GM18508 (cell line): ENCODE results near the gene DCHS1.

ENCODE experiments used
- ATAC-seq: cut with Tn5 transposase; IDR thresholded peaks from one replicate; pipeline ENCODE4 v1.9.1; 2021; ENCODE audit warnings: moderate number of reproducible peaks; ENCODE audit not compliant: insufficient read depth, unreplicated experiment

DCHS1 gene

DNA sequence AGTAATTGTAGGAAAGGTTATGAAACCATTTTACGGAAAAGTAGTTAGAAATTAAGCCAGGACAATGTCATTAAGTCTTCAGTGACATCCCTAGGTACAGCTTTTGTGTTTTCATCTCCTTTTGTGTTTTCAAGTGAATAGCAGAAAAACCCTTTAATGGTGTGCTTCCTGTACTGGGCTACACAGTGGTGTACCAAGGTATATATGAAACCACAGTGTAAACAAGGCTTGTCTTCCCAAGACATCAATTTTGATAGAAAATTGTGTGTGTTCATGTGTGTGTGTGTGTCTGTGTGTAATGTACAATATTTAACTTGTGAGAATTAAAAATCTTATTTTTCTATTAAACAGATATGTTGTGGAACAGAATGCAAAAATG lies 18.6 kb upstream of the DCHS1 start:
- no peak for ATAC-seq

DNA sequence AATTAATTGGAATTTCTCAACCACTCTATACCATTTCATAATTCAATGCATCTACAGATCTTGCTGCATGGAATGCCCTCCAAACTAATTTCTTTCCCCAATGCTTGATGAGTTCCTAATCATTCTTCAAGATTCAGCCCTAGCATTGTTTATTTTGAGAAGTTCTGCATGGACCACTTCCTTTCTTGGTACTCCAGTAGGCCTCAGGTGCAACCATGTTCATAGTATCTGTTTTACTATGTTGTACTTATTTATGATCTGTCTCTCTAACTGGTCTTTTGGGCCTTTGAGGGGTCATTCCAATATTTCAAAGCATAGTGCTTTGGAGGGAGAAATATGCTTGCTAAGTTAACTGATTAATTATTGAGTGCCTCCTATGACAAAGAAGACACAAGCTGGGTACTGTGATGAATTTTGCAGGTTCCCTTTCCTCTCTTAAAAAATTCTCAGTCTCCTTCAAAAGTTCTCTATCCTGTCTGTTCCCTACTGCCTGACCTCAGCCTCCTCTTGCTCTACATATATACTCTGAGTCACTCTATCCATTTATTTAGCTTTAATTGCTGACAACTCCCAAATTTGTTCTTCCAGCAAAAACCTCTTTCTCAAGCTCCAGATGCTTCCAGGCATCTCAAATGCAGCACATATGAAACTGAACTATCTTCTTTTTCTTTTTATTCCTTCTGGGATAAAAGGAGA lies 18.1 kb upstream of the DCHS1 start:
- no peak for ATAC-seq

DNA sequence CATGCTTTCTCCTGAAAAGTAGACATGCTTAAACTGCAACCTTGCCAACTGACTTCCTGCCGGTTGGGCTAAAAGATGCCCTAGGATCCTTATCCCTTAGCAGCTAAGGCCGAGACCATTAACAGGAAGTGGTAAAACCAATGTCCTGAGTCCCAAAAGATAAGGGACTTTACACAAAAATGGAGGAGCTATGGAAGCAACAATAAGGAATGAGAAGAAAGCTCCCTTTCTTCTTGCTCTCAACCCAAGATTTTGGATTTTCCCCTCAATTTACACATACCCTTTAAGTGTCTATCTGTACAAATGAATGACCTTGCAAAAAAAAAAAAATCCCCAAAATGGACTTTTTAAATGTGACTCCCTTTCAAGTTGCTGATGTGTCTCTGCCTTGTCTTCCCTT lies 16.4 kb upstream of the DCHS1 start:
- no peak for ATAC-seq

DNA sequence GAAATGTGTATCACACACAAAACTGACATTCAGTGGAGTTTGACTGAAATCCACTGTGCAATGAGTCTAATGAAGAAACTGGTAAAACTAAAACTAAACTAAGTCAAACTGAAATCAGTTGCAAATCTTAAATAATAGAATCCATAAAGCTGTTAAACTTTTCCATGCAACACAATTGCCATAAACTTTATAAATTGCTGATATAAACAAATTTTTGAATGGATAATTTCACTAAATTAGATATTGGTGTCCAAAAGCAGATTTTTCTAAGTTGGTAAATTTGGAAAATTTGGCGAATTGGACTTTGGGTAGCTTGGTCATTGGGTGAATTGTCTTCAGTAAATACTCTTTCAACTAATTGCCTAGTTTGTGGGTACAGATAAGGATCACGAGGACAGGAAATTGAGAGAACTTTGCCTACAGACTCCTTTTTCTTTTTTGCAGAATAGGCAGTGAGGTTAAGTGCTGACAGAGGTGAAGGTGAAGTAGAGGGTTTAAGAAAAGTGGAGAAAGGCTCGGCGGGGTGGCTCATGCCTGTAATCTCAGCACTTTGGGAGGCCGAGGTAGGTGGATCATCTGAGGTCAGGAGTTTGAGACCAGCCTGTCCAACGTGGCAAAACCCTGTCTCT lies 14.7 kb upstream of the DCHS1 start:
- no peak for ATAC-seq

DNA sequence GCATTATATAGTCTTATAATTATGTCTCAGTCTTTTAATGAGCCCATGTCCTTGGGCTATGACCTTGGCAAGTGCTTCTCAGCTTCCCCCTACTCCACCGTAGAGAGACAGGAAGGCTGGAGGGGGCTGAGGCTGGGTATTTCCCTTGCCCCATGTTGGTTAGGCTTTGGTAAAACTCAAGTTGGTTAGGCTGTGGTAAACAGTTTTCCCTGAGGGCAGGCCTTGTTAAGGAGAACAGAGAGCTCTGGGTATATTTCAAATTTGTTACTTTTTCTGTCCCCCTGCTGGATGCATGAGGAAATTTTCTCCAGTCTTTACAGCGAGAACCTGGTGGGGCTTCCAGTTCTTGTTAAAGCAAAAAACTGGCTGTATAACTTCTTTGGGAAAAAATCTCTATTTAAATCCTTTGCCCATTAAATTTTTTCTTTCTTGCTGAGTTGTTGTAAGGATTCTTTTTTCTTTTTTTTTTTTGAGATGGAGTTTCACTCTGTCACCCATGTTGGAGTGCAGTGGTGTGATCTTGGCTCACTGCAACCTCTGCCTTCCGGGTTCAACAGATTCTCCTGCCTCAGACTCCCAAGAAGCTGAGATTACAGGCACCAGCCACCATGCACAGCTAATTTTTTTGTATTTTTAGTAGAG lies 12.2 kb upstream of the DCHS1 start:
- ATAC-seq: no peak

DNA sequence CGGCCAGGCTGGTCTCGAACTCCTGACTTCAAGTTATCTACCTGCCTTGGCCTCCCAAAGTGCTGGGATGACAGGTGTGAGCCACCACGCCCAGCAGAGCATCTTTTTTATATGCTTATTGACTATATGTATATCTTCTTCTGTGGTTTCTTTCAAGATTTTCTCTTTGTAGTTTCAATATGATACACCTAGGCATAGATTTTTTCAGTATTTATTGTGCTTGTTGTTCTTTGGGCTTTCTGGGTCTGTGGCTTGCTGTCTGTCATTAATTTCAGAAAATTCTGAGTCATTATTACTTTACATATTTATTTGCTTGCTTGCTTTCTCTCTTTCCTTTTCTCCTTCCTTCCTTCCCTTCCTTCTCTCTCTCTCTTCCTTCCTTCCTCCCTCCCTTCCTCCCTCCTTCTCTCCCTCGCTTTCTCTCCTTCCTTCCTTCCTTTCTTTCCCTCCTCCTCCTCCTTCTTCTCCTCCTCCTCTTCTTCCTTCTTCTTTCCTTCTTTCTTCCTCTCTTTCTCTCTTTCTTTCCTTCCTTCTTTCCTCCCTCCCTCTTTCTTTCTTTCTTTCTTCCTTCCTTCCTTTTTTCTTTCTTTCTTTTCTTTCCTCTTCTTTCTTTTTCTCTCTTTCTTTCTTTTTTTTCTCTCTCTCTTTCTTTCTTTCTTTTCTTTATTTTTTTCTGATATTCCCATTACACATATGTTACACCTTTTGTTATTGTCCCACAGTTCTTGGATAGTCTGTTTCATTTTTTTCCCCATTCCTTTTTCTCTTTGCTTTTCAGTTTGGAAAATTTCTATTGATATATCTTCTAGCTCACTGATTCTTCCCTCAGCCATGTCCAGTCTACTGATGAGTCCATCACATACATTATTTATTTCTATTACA lies 10.9 kb upstream of the DCHS1 start:
- no peak for ATAC-seq

DNA sequence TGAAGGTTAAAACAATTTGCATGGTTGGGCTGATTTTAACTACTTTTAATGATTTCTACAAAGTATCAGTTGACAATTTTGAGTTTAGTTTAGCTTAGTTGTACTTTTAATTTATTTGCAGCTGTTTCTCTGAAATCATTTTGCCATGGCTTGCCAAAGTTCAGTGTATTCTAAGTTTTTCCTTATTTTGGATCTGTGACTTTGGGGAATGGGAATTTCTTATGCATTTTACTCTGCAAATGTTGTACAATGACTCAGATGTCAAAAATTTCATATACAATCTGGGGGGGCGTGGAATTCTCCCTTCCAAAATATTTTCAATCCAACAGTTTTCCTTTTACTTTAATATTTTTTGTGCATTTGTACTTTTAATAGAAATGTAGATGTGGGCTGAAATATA lies 8.9 kb upstream of the DCHS1 start:
- no peak for ATAC-seq

DNA sequence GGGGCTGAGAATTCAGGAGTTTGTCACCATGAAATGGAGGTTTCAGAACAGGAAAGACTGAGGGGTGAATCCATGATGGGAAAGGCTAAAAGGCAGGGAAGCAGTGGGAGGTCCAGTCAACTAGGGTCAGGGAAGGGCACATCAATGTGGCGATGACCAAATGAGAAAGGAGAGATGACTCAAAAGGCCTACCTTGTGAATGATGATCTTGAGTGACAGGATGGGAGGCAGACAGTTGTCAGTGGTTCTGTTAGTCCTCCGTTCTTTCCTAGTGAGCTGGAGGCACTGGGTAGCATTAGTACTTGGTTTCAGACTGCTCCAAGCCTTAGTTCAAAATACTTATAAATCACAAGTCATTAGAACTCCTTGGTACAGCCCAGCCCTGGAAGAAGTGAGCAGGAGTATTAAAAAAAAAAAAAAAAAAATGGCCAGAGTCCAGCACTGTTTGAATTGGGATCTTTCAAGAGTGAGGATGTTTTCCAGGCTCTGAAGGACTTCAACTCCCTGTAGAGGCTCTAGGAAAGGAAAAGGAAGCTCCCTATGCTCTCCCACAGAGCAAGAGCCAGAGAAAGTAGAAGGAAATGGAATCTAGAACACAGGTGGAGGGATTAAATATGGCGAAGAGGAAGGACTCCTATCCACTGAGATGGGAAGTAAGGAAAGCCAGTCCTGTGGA lies 8.3 kb upstream of the DCHS1 start:
- no peak for ATAC-seq

DNA sequence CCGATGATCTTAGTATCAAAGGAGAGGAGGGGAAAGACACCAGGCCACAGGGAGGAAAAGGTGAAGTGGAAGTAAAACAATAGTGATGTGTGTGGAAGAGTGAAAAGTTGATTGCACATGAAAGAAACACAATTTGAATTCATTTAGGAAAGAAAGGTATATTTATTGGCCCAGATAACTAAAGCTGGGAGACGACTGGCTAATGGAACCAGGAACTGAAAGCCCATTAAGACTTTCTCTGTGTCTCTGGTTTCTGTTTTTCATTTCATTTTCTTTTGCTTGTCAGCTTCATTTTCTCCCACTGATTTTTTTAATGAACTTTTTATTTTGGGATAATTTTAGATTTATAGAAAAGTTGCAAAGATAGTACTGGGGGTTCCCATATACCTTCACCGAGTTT lies 5.1 kb upstream of the DCHS1 start:
- ATAC-seq: no peak

DNA sequence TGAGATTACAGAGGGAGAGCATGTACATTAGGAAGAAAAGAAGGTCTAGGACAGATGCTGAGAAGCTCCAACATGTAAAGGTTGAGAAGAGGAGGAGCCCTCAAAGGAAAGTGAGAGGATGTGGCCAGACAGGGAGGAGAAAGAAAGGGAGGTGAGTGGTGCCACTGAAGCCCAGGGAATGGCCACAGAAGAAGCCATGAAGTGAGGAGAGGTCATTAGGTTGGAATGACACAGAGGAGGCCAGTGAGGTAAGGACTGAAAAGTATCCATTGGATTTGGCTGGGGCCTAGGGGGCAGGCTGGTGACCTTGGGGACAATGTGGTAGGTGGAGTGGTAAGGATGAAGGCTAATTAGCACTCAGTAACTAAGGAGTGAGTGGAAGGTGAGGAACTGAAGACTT lies 3.0 kb upstream of the DCHS1 start:
- ATAC-seq: no peak

DNA sequence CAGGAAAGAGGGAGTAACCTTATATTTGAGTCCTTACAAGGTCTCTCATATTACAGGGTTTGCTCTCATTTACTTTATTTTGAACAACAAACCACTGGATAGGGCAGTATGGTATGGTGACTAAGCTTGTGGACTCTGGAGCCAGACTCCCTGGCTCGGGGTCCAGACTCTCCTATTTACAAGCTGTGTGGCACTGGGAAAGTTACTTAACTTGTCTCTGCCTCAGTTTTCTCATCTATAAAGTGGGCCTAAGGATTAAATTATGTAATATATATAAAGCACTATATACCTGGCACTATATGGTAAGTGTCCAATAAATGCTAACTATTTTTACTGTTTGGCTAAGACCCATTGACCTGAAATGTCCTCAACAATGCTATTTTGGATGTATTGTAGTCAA lies 1.7 kb upstream of the DCHS1 start:
- no peak for ATAC-seq

DNA sequence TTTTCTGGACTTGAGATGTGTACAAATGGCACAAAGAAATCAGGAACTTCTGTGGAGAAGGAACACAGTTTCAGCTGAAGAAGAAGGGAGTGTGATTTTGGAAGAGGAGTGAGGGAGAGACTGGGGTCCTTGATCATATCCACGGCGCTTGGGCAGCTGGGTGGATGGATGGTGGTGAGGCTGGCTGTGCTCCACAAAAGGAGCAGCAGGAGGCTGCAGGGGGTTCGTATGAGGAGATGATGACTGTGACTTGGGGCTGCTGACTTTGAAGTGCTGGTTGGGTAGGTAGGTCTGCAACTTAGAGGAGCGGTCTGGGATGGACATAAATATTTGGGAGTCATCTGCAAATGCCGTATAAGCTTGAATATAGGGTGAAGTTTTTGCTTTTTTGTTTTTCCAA lies 1.3 kb upstream of the DCHS1 start:
- ATAC-seq: no peak

DNA sequence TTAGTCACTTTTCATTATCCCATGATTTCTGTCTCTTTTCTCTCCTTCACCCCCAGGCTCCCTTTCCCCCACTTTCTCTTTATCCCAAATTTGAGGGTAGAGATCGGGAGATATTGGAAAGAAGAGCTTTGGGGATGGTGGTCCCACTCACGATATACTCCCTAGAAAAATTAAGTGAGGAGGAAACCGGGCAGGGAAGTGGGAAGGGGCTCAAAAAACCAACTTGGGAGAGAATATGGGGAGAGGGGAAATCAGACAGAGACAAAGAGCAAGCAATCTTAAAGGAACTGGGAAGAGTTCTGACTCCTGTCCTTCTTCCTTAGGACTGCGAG lies 941 bp upstream of the DCHS1 start:
- no peak for ATAC-seq

DNA sequence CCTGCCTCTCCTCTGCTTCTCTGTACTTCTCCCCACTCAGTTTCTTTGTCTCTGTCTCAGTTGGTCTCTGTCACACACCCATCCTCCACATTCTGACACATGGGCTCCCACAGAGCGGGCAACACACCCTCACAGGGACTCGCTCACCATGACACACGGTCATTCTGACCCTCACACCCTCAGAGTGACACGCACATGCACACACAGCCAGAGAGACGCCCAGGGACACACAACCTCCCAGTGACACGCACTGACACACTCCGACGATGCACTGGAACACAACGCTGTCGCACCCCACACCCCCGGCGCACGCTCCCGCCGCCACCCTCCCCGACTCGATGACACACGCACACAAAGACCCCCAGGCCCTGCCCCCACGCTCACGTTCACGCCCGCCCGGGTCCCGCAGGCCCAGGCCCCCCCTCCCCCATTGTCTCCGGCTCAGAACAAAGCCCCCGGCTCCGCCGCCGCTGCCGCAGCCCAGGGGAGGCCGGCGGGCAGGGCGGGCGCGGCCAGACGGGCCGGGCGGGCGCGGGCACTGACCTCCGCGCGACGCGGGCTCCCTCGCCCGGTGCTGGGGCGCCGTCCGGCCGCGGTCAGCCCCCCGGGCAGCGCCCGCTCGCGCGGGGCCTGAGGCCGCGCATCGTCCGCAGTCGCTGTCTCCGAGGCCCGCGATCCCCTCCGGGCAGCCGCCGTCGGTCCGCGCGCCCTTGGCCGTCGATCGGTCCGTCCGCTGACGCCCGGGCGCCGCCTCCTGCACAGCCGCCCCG lies 404 bp downstream of the DCHS1 start:
- no peak for ATAC-seq

DNA sequence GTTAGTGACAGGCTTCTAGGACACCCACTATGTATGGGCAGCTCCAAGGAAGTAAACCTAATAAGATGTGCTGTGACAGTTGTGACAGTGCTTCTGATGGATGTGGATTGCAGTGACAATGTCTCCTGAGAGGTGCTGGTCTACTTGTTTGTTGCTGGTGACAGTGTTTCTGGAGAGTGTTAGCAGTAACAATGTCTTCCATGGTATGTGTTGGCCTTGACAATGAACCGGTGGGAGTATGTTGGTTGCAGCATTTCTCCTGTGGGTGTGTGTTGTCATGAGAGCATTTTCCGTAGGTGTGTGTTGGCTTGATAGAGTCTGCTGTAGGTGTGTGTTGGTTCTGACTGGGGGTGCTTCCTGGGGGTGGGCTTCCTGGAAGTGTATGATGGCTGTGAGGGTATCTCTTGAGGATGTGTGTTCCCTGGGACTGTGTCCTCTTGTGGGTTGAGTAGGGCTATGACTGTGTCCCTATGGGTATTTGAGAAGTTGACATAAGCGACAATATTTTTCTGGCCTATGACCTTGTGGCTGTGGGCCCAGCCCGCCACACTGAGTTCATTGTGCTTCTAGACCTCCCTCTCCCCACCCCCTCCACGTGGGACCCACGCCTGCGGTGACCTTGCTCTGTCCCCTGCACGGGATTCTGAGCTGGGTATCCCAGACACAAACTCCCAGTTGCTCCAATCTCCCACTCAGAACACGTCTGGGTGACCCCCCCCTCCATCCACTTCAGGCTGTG lies 1.2 kb downstream of the DCHS1 start:
- ATAC-seq: no peak

DNA sequence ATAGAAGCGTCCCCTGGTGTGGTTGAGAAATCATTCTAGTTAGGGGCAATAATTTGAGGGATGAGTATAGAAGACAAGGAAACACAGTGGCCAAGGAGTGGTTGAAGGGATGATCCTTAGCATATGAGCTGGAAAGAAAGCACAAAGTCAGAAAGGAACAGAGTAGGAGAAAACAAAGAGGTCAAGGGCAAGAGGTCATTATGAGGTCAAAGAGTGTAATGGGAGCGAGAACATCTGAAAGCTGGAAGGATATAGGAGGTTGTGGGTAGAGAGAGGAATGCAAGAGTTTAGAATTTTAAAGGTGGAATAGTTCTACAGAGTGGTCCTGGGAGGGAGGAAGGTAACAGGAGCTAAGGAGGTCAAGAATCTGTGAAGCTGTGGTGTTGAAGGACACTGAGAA lies 2.0 kb downstream of the DCHS1 start:
- no peak for ATAC-seq

DNA sequence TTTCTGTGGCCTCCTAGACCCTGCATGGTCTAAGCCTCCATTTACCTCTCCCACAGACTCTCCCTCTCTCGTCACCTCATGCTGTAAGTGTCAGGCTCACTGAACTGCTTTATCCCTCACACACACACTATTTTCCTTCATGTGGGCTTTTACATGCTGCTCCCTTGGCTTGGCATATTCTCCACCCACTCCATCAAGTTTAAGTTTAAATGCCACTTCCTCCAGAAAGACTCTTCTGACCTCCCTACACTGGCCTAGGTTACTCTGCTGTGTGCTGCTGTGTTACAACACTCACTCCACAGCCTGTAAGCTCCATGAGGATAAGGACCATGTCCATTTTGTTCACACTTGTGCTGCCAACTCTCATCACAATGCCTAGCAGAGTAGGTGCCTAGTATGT lies 2.5 kb downstream of the DCHS1 start:
- no peak for ATAC-seq

DNA sequence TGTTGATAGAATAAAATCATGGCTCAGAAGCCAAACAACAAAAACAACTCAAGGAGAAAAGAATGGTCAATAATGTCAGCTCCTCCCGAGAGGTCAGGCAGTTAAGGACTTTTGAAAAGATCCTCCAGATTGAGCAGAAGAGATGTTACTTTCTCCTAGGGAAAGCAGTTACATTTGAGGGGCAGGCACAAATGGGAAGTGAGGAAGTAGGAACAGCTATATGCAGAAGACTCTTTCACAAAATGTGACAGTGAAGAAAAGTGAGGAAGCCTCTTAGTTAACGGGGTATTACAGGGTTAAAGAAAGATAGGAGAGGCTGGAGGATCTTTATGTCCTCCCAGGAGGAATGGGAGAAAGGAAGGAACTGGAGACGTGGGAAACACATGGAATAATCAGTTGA lies 3.4 kb downstream of the DCHS1 start:
- no peak for ATAC-seq

DNA sequence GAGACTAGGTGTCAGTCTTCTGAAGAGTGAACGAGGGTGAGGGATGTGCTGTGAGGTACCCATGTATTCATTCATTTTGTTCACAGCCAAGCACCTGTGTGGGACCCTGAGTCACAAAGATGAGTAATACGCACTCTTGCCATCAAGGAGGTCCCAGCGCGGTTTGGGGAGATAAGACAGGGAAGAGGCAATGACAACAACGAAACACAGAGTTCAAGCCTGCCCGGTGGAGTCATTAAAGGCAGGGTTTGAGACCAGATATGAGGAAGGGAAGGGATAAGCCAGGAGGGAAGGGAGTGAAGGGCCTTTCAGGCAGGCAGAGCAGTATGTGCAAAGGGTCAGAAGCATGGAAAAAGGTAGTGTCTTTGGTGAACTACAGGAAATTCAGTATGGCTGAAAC lies 4.6 kb downstream of the DCHS1 start:
- no peak for ATAC-seq
